ENCODE results near the gene CCDC86. TPM values are rescaled to one million over a fixed set of nuclear protein-coding genes. Genes with fewer than 3 reads are reported as not detected.
A peak's percentile ranks its signal among the peaks of the same experiment; 100 is the strongest.

The CCDC86 gene
- total RNA-seq, 2 experiments from 2014 or later, result 52.1 to 75.1 TPM

GRCh38 chr11:60854847-60855725 is 13.2 kb downstream of the CCDC86 start:
- H3K36me3 Mint-ChIP-seq (ENCODE audit: low read depth), result peaks cover 22% of the 10 kb centered on the region
- peaks cover 17% of the 10 kb centered on the region for H3K4me1 Mint-ChIP-seq
- no peak overlapping the region for H3K27ac Mint-ChIP-seq
- intact Hi-C loops (cut with DNase I, micrococcal nuclease), result no loop called here
- POLR2A ChIA-PET, result no interaction called here
- no peak overlapping the region for H3K4me3 Mint-ChIP-seq
- H3K27me3 Mint-ChIP-seq, result no peaks in the 10 kb centered on the region
- CTCF ChIA-PET, result interaction anchor here (0.6 to 1.4 kb wide), 5 partner anchors 12 to 334 kb away, joined by 3 to 5 read pairs (median 4); no protein-coding TSS in a partner anchor
- DNase-seq (no peak), ATAC-seq (no peak)
- H3K9me3 Mint-ChIP-seq (ENCODE audit: low read depth), result no peaks in the 10 kb centered on the region

- Mint-ChIP-seq H3K4me3 (no peak within 1 kb of the TSS), H3K4me1 (peaks cover 17% of the 10 kb centered on the region), H3K36me3 (ENCODE audit: low read depth) (peaks cover 16% of the 10 kb centered on the region), H3K27ac (no peak within 1 kb of the TSS), H3K9me3 (ENCODE audit: low read depth) (no peaks in the 10 kb centered on the region), H3K27me3 (no peaks in the 10 kb centered on the region)
- no peak for ATAC-seq
- DNase-seq, result no peak
- POLR2A ChIA-PET, result interaction anchor here (0.5 kb wide), 1 partner anchor 16 kb away, joined by 5 read pairs; no protein-coding TSS in a partner anchor
- CTCF ChIA-PET, result interaction anchor here (0.6 to 1.4 kb wide), 6 partner anchors 11 to 333 kb away, joined by 3 to 5 read pairs (median 4); no protein-coding TSS in a partner anchor
- intact Hi-C loops (cut with DNase I, micrococcal nuclease), result no loop called here
Measured at GRCh38 chr11:60855726-60856633, 14.1 kb downstream of the CCDC86 start, which contains the start of gene PTGDR2. TSS of gene PTGDR2 (minus strand) at chr11:60855950. CDS start at chr11:60853722, 2,228 bp downstream.

- intact Hi-C loops (cut with DNase I, micrococcal nuclease), result no loop called here
- Mint-ChIP-seq H3K27me3 (no peaks in the 10 kb centered on the region), H3K4me1 (peaks cover 17% of the 10 kb centered on the region), H3K9me3 (ENCODE audit: low read depth) (no peaks in the 10 kb centered on the region), H3K36me3 (ENCODE audit: low read depth) (peaks cover 5% of the 10 kb centered on the region), H3K4me3 (no peak overlapping the region), H3K27ac (no peak overlapping the region)
- ChIA-PET CTCF (interaction anchor here (1.3 kb wide), 1 partner anchor 29 kb away, joined by 5 read pairs; no protein-coding TSS in a partner anchor), POLR2A (interaction anchor here (0.6 kb wide), 1 partner anchor 957 kb away, joined by 3 read pairs; no protein-coding TSS in a partner anchor)
- DNase-seq, result peak; percentile 22
- ATAC-seq, result peak; percentile 63
Measured at GRCh38 chr11:60857378-60858232, 15.7 kb downstream of the CCDC86 start.

GRCh38 chr11:60858236-60858635 is 16.3 kb downstream of the CCDC86 start:
- POLR2A ChIA-PET, result no interaction called here
- CTCF ChIA-PET, result interaction anchor here (0.8 to 1.3 kb wide), 2 partner anchors 30 to 84 kb away, joined by 3 to 5 read pairs; no protein-coding TSS in a partner anchor
- peaks cover 2% of the 10 kb centered on the region for H3K36me3 Mint-ChIP-seq (ENCODE audit: low read depth)
- peaks cover 17% of the 10 kb centered on the region for H3K4me1 Mint-ChIP-seq
- ATAC-seq, result no peak
- no peak for DNase-seq
- H3K4me3 Mint-ChIP-seq, result no peak overlapping the region
- intact Hi-C loops (cut with DNase I, micrococcal nuclease), result no loop called here
- H3K9me3 Mint-ChIP-seq (ENCODE audit: low read depth), result no peaks in the 10 kb centered on the region
- H3K27ac Mint-ChIP-seq, result peak overlapping the region; percentile 49
- no peaks in the 10 kb centered on the region for H3K27me3 Mint-ChIP-seq

- Mint-ChIP-seq H3K27ac (peak overlapping the region; percentile 49), H3K4me1 (peaks cover 17% of the 10 kb centered on the region), H3K4me3 (no peak overlapping the region), H3K36me3 (ENCODE audit: low read depth) (peaks cover under 1% of the 10 kb centered on the region), H3K9me3 (ENCODE audit: low read depth) (no peaks in the 10 kb centered on the region), H3K27me3 (no peaks in the 10 kb centered on the region)
- ChIA-PET POLR2A (no interaction called here), CTCF (interaction anchor here (0.8 to 1.3 kb wide), 2 partner anchors 31 to 83 kb away, joined by 3 to 5 read pairs; no protein-coding TSS in a partner anchor)
- peak; percentile 57 for ATAC-seq
- no peak for DNase-seq
- intact Hi-C loops (cut with DNase I, micrococcal nuclease), result no loop called here
Measured at GRCh38 chr11:60858731-60859464, 17.0 kb downstream of the CCDC86 start.

- CTCF ChIA-PET, result interaction anchor here (0.9 kb wide), 1 partner anchor 28 kb away, joined by 3 read pairs; no protein-coding TSS in a partner anchor
- intact Hi-C loops (cut with DNase I, micrococcal nuclease), result no loop called here
- H3K27me3 Mint-ChIP-seq, result no peaks in the 10 kb centered on the region
Measured at GRCh38 chr11:60859616-60860250, 17.8 kb downstream of the CCDC86 start.

GRCh38 chr11:60860943-60861342 is 19.0 kb downstream of the CCDC86 start:
- POLR2A ChIA-PET, result no interaction called here
- DNase-seq (no peak), ATAC-seq (no peak)
- H3K27ac Mint-ChIP-seq, result no peak overlapping the region
- no peaks in the 10 kb centered on the region for H3K36me3 Mint-ChIP-seq (ENCODE audit: low read depth)
- H3K27me3 Mint-ChIP-seq, result no peaks in the 10 kb centered on the region
- H3K9me3 Mint-ChIP-seq (ENCODE audit: low read depth), result no peaks in the 10 kb centered on the region
- peaks cover 17% of the 10 kb centered on the region for H3K4me1 Mint-ChIP-seq
- no peak overlapping the region for H3K4me3 Mint-ChIP-seq
- CTCF ChIA-PET, result interaction anchor here (0.8 to 1.0 kb wide), 2 partner anchors 26 to 30 kb away, joined by 3 to 4 read pairs; no protein-coding TSS in a partner anchor
- intact Hi-C loops (cut with DNase I, micrococcal nuclease), result no loop called here

More at GRCh38 chr11:60859616-60860250, 17.8 kb downstream of the CCDC86 start:
- Mint-ChIP-seq H3K9me3 (ENCODE audit: low read depth) (no peaks in the 10 kb centered on the region), H3K4me1 (peaks cover 17% of the 10 kb centered on the region), H3K27ac (no peak overlapping the region), H3K4me3 (no peak overlapping the region), H3K36me3 (ENCODE audit: low read depth) (no peaks in the 10 kb centered on the region)
- DNase-seq, result no peak
- POLR2A ChIA-PET, result no interaction called here
- no peak for ATAC-seq

- intact Hi-C loops (cut with DNase I, micrococcal nuclease), result no loop called here
- Mint-ChIP-seq H3K36me3 (ENCODE audit: low read depth) (no peaks in the 10 kb centered on the region), H3K27ac (no peak overlapping the region), H3K4me3 (no peak overlapping the region), H3K4me1 (peaks cover 17% of the 10 kb centered on the region), H3K9me3 (ENCODE audit: low read depth) (no peaks in the 10 kb centered on the region), H3K27me3 (no peaks in the 10 kb centered on the region)
- CTCF ChIA-PET, result no interaction called here
- DNase-seq, result no peak
- no peak for ATAC-seq
- POLR2A ChIA-PET, result no interaction called here
Measured at GRCh38 chr11:60862171-60862570, 20.3 kb downstream of the CCDC86 start.

- no peaks in the 10 kb centered on the region for H3K9me3 Mint-ChIP-seq (ENCODE audit: low read depth)
- peaks cover 5% of the 10 kb centered on the region for H3K4me1 Mint-ChIP-seq
- H3K27ac Mint-ChIP-seq, result no peak overlapping the region
- DNase-seq, result no peak
- POLR2A ChIA-PET, result no interaction called here
- no peaks in the 10 kb centered on the region for H3K27me3 Mint-ChIP-seq
- intact Hi-C loops (cut with DNase I, micrococcal nuclease), result no loop called here
- H3K4me3 Mint-ChIP-seq, result no peak overlapping the region
- ATAC-seq, result no peak
- no peaks in the 10 kb centered on the region for H3K36me3 Mint-ChIP-seq (ENCODE audit: low read depth)
- CTCF ChIA-PET, result interaction anchor here (0.6 kb wide), 1 partner anchor 25 kb away, joined by 3 read pairs; no protein-coding TSS in a partner anchor
Measured at GRCh38 chr11:60863550-60864521, 21.9 kb downstream of the CCDC86 start.

All from activated CD4-positive, alpha-beta T cell treated with anti-CD3 and anti-CD28 coated beads for 36 hours (primary cell).